HepG2 (cell line): ENCODE data around the gene CNOT1. TPM values are rescaled to one million over a fixed set of nuclear protein-coding genes. Genes with fewer than 3 reads are reported as not detected.

Experiments
- BORCS8-MEF2B ChIP-seq: sonication (generic); formaldehyde crosslinking; IDR thresholded peaks from 2 replicates; pipeline ENCODE4 v1.8.0; 2022; ENCODE audit warnings: mild to moderate bottlenecking, missing genetic modification reagents
- E2F1 ChIP-seq: sonication (generic); formaldehyde crosslinking; IDR thresholded peaks from 2 replicates; pipeline ENCODE4 v1.5.0; 2020; ENCODE audit warnings: missing genetic modification reagents
- FUBP1 ChIP-seq: sonication (generic); formaldehyde crosslinking; IDR thresholded peaks from 2 replicates; pipeline ENCODE4 v1.5.1; 2020; ENCODE audit warnings: missing genetic modification reagents, mild to moderate bottlenecking, borderline replicate concordance
- MEIS1 ChIP-seq: sonication (generic); formaldehyde crosslinking; IDR thresholded peaks from 2 replicates; pipeline ENCODE4 v1.9.0; 2021; ENCODE audit warnings: mild to moderate bottlenecking, missing genetic modification reagents, moderate library complexity, borderline replicate concordance
- NFYC ChIP-seq: IDR thresholded peaks from 2 replicates; pipeline ENCODE4 v1.6.1; 2016; ENCODE audit warnings: missing genetic modification reagents, missing compliant biosample characterization
- NONO ChIP-seq, 2 experiments: fragments of 450-650 bp in 1 of 2; sonication (generic) in 1 of 2; formaldehyde crosslinking in 1 of 2; IDR thresholded peaks in 1 of 2; conservative IDR thresholded peaks in 1 of 2; 2 replicates each; pipeline versions ENCODE4 v1.6.1 to v1.8.0; 2017 to 2022; ENCODE audit warnings: mild to moderate bottlenecking in 1 of 2, missing genetic modification reagents in 1 of 2, moderate library complexity in 1 of 2
- NR2F1 ChIP-seq, 2 experiments: fragments of 450-650 bp in 1 of 2; formaldehyde crosslinking in 1 of 2; IDR thresholded peaks; 2 replicates each; pipeline versions ENCODE4 v1.5.0 to v1.6.1; 2016 to 2020; ENCODE audit warnings: mild to moderate bottlenecking in 1 of 2, missing compliant biosample characterization in 1 of 2, missing genetic modification reagents in 1 of 2, moderate library complexity in 1 of 2
- PHF20 ChIP-seq: sonication (generic); formaldehyde crosslinking; IDR thresholded peaks from 2 replicates; pipeline ENCODE4 v1.5.0; 2020; ENCODE audit warnings: mild to moderate bottlenecking, missing genetic modification reagents
- SSRP1 ChIP-seq: IDR thresholded peaks from 2 replicates; pipeline ENCODE4 v1.6.1; 2016; ENCODE audit warnings: control low read depth
- XBP1 ChIP-seq: sonication (generic); formaldehyde crosslinking; IDR thresholded peaks from 2 replicates; pipeline ENCODE4 v1.5.0; 2020; ENCODE audit warnings: missing genetic modification reagents
- ZBTB40 ChIP-seq, 2 experiments: fragments of 450-650 bp in 1 of 2; sonication (generic) in 1 of 2; formaldehyde crosslinking in 1 of 2; IDR thresholded peaks; 2 replicates each; pipeline versions ENCODE4 v1.6.1 to v1.8.0; 2016 to 2022; ENCODE audit warnings: antibody characterized with exemption in 1 of 2, mild to moderate bottlenecking in 1 of 2, missing genetic modification reagents in 1 of 2
- ZFYVE20 ChIP-seq: sonication (generic); formaldehyde crosslinking; IDR thresholded peaks from 2 replicates; pipeline ENCODE4 v1.8.0; 2023; ENCODE audit warnings: low read depth, mild to moderate bottlenecking, moderate library complexity, missing genetic modification reagents, borderline replicate concordance
- ZNF891 ChIP-seq: sonication (generic); formaldehyde crosslinking; IDR thresholded peaks from 2 replicates; pipeline ENCODE4 v1.5.0; 2020; ENCODE audit warnings: mild to moderate bottlenecking, missing genetic modification reagents
- polyA plus RNA-seq, 8 experiments: library from polyadenylated mRNA; depleted of rRNA in 3 of 8; stranded (reverse) in 7 of 8; unstranded in 1 of 8; fragments of >200 nt; fragmentation: Illumina TruSeq in 4 of 8; extraction: Trizol in 4 of 8; gene quantifications; 2 replicates each; pipeline versions ENCODE4 v1.2.1 to v1.2.3, GENCODE V29; 2011 to 2016; ENCODE audit warnings: low read depth in 4 of 8, missing spikeins in 1 of 8, mixed read lengths in 1 of 8; ENCODE audit not compliant: insufficient read depth in 1 of 8
- total RNA-seq, 5 experiments: library from RNA; depleted of rRNA; stranded (reverse); fragments of >200 nt; fragmentation: Illumina TruSeq; extraction: Trizol; gene quantifications; 2 replicates each; pipeline ENCODE4 v1.2.3, GENCODE V29; 2016; ENCODE audit warnings: low read depth in 1 of 5

CNOT1 gene
- total and polyA plus RNA-seq, 2 of the 13 experiments (the other 11 are each of a cell fraction or from before 2014, with no cell fraction given) = 188 to 232 TPM

GRCh38 chr16:58501242-58502131, 128.1 kb downstream of the CNOT1 start (continued):
- TF ChIP-seq FUBP1 (CRISPR knock-in tag) (no peak), SSRP1 (CRISPR knock-in tag) (no peak), ZBTB40 (IDR thresholded peaks at IDR 0.05) (no peak), ZBTB40 (CRISPR knock-in tag; IDR thresholded peaks at IDR 0.05) (0 out of 2 replicates have a peak, but pooled peaks have one; percentile 21), ZNF891 (CRISPR knock-in tag) (peak; percentile 47; the same call in 1 of the 2 replicates), ZFYVE20 (CRISPR knock-in tag) (no peak), NR2F1 (CRISPR knock-in tag; IDR thresholded peaks at IDR 0.05) (no peak), NONO (IDR thresholded peaks at IDR 0.05) (no peak), NONO (CRISPR knock-in tag; conservative IDR thresholded peaks at IDR 0.05) (0 out of 2 replicates have a peak, but pooled peaks have one; percentile 35), NFYC (CRISPR knock-in tag) (peak; percentile 69), BORCS8-MEF2B (0 out of 2 replicates have a peak, but pooled peaks have one; percentile 49), XBP1 (CRISPR knock-in tag) (no peak), E2F1 (CRISPR knock-in tag) (0 out of 2 replicates have a peak, but pooled peaks have one; percentile 21), PHF20 (CRISPR knock-in tag) (peak; percentile 35; the same call in 1 of the 2 replicates), MEIS1 (CRISPR knock-in tag) (0 out of 2 replicates have a peak, but pooled peaks have one; percentile 20)
